Measurements from ENCODE around the gene KIF18A. TPM values are rescaled to one million over a fixed set of nuclear protein-coding genes. Genes with fewer than 3 reads are reported as not detected.

KIF18A gene
- total and polyA plus RNA-seq, 2 of the 13 experiments (the other 11 are each of a cell fraction or from before 2014, with no cell fraction given), result 3.4 to 14.4 TPM

DNA sequence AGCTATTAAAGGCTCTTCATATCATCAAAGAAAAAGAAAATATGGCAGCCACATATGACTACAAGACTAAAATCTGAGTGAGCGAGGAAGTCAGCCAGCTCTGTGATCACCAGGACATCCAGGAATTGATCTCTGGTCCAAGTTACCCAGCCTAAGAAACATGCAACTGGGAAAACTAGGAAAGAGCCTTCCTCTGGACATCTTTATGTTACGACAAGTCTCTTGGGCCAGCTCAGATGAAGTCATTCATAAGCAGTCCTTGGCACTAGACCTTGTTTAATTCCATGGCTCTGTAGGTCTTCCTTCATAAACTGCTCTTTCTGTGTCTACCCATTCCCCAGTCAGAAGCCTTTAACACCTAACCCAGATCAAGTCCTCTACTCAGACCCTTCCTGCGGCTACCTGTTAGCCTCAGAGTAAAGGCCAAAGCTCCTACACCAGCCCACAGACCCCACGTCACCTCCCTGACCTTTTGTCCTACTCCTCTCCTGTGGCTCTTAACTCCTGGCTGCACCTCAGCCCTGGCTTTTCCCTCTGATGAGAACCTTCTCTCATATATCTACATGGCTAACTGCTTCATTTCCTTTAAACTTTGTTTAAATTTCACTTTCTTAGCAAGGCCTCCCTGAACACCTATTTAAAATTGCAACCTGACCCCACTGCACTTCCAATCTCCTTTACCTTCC is 134.0 kb downstream of the KIF18A start (continued):
- TF ChIP-seq MED13 (CRISPR knock-in tag; IDR thresholded peaks at IDR 0.05), result no peak
- TF ChIP-seq, protein P1, sequence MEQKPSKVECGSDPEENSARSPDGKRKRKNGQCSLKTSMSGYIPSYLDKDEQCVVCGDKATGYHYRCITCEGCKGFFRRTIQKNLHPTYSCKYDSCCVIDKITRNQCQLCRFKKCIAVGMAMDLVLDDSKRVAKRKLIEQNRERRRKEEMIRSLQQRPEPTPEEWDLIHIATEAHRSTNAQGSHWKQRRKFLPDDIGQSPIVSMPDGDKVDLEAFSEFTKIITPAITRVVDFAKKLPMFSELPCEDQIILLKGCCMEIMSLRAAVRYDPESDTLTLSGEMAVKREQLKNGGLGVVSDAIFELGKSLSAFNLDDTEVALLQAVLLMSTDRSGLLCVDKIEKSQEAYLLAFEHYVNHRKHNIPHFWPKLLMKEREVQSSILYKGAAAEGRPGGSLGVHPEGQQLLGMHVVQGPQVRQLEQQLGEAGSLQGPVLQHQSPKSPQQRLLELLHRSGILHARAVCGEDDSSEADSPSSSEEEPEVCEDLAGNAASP (CRISPR knock-in tag; IDR thresholded peaks at IDR 0.05; ENCODE audit: borderline replicate concordance), result no peak

DNA sequence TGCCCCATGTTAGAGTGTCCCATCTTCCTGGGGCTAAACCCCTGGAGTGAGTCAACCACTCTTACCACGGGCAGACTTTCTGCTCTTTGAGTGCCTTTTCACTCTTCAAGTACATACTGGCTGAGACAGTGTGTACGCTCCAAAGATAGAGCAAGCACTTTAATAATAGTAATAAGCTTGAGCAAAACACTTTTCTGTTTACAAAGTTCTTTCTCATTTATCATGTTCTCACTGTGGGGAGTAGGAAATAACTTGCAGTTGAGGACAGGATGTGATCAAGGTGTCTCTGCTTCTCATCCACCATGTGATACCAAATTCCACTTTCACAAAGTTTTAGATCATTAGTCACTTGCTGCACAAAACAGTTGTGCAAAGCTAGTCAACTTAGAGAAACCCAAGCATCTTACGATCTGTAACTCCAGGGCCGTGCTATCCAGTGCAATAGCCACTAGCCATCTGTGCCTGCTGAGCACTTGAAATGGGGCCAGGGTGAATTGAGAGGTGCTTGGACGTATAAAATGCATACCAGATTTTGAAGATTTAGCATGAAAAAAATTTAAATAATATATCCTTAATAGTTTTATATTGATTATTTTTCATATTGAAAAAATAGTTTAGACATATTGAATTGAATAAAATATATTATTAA is 135.3 kb downstream of the KIF18A start:
- H4K20me1 ChIP-seq (ENCODE audit: insufficient read depth, low read length), result no peaks in the 10 kb centered on the region
- H3K27ac ChIP-seq (ENCODE audit: extremely low read length, insufficient read depth, low read length), result no peak overlapping the region
- CTCF ChIA-PET (ENCODE audit: low intra/inter-chr PET ratio, low total read pairs), result no interaction called here
- DNase-seq (ENCODE audit: low spot score) (no peak), FAIRE-seq (no peak), ATAC-seq (no peak)
- no peak overlapping the region for H3K9ac ChIP-seq (ENCODE audit: insufficient read depth, low read depth, low read length)
- intact Hi-C loops (cut with micrococcal nuclease; ENCODE audit: unreplicated experiment), result no loop called here
- no peaks in the 10 kb centered on the region for H3K36me3 ChIP-seq (replicated peaks in 1 of 2; ENCODE audit: control insufficient read depth in 1 of 2, insufficient read depth in 2 of 2, low read length in 2 of 2)
- no TSS peak for BruUV-seq (replicated peaks)
- H2AFZ ChIP-seq (ENCODE audit: low read length), result no peak overlapping the region
- WGBS (ENCODE audit: low lambda C conversion rate), result 29% methylated on average over 5 of the region's 5 CpGs
- no peak overlapping the region for H3K4me2 ChIP-seq (ENCODE audit: low read depth, low read length)
- in situ Hi-C loops (cut with HindIII; ENCODE audit: extremely low pct_ligation_motif_present, low pct_unique_long_range_greater_than_20kb), result no loop called here
- no peaks in the 10 kb centered on the region for H3K9me3 ChIP-seq (ENCODE audit: low read length)
- no peaks in the 10 kb centered on the region for H3K4me1 ChIP-seq (ENCODE audit: insufficient read depth, low read length)
- POLR2A ChIA-PET, result no interaction called here
- H3K79me2 ChIP-seq (ENCODE audit: insufficient read depth, low read length), result no peaks in the 10 kb centered on the region
- H3K27me3 ChIP-seq (ENCODE audit: control insufficient read depth in 1 of 2, insufficient read depth in 2 of 2, low read length in 2 of 2), result no peaks in the 10 kb centered on the region; a peak in 1 of 5 replicates
- no peak overlapping the region for H3K4me3 ChIP-seq (replicated peaks in 1 of 3; ENCODE audit: insufficient read depth in 1 of 3, low read depth in 2 of 3, low read length in 3 of 3)
- TF ChIP-seq, protein P2, sequence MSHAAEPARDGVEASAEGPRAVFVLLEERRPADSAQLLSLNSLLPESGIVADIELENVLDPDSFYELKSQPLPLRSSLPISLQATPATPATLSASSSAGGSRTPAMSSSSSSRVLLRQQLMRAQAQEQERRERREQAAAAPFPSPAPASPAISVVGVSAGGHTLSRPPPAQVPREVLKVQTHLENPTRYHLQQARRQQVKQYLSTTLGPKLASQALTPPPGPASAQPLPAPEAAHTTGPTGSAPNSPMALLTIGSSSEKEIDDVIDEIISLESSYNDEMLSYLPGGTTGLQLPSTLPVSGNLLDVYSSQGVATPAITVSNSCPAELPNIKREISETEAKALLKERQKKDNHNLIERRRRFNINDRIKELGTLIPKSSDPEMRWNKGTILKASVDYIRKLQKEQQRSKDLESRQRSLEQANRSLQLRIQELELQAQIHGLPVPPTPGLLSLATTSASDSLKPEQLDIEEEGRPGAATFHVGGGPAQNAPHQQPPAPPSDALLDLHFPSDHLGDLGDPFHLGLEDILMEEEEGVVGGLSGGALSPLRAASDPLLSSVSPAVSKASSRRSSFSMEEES (CRISPR knock-in tag; IDR thresholded peaks at IDR 0.05), result no peak
- TF ChIP-seq ELF4 (CRISPR knock-in tag; IDR thresholded peaks at IDR 0.05; ENCODE audit: borderline replicate concordance), result no peak
- TF ChIP-seq TOE1 (CRISPR knock-in tag; IDR thresholded peaks at IDR 0.05), result no peak
- no peak for TF ChIP-seq ZNF33A (CRISPR knock-in tag; IDR thresholded peaks at IDR 0.05; ENCODE audit: borderline replicate concordance)
- TF ChIP-seq SIX4 (CRISPR knock-in tag; IDR thresholded peaks at IDR 0.05), result no peak
- TF ChIP-seq NBN (conservative IDR thresholded peaks at IDR 0.05), result no peak
- TF ChIP-seq BRD4 (CRISPR knock-in tag; IDR thresholded peaks at IDR 0.05), result no peak
- no peak for TF ChIP-seq ZMYM4 (CRISPR knock-in tag; IDR thresholded peaks at IDR 0.05)
- TF ChIP-seq, protein P3, sequence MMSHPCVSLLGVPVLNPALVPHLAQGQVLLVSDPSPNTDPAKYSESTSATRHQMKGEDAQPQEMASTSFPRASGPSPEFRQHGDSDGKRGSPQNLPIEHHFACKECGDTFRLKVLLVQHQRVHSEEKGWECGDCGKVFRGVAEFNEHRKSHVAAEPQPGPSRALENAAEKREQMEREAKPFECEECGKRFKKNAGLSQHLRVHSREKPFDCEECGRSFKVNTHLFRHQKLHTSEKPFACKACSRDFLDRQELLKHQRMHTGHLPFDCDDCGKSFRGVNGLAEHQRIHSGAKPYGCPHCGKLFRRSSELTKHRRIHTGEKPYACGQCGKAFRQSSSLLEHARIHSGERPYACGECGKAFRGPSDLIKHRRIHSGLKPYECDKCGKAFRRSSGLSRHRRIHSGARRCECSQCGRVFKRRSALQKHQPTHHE (CRISPR knock-in tag; IDR thresholded peaks at IDR 0.05; ENCODE audit: borderline replicate concordance), result no peak
- TF ChIP-seq, protein P4, sequence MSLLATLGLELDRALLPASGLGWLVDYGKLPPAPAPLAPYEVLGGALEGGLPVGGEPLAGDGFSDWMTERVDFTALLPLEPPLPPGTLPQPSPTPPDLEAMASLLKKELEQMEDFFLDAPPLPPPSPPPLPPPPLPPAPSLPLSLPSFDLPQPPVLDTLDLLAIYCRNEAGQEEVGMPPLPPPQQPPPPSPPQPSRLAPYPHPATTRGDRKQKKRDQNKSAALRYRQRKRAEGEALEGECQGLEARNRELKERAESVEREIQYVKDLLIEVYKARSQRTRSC (CRISPR knock-in tag; IDR thresholded peaks at IDR 0.05; ENCODE audit: low read depth), result no peak
- TF ChIP-seq FOXJ3 (CRISPR knock-in tag; IDR thresholded peaks at IDR 0.05; ENCODE audit: borderline replicate concordance), result no peak
- TF ChIP-seq, protein P5, sequence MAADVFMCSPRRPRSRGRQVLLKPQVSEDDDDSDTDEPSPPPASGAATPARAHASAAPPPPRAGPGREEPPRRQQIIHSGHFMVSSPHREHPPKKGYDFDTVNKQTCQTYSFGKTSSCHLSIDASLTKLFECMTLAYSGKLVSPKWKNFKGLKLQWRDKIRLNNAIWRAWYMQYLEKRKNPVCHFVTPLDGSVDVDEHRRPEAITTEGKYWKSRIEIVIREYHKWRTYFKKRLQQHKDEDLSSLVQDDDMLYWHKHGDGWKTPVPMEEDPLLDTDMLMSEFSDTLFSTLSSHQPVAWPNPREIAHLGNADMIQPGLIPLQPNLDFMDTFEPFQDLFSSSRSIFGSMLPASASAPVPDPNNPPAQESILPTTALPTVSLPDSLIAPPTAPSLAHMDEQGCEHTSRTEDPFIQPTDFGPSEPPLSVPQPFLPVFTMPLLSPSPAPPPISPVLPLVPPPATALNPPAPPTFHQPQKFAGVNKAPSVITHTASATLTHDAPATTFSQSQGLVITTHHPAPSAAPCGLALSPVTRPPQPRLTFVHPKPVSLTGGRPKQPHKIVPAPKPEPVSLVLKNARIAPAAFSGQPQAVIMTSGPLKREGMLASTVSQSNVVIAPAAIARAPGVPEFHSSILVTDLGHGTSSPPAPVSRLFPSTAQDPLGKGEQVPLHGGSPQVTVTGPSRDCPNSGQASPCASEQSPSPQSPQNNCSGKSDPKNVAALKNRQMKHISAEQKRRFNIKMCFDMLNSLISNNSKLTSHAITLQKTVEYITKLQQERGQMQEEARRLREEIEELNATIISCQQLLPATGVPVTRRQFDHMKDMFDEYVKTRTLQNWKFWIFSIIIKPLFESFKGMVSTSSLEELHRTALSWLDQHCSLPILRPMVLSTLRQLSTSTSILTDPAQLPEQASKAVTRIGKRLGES (CRISPR knock-in tag; IDR thresholded peaks at IDR 0.05; ENCODE audit: borderline replicate concordance), result no peak
